Measurements from ENCODE around the gene AJUBA. TPM values are rescaled to one million over a fixed set of nuclear protein-coding genes. Genes with fewer than 3 reads are reported as not detected.

AJUBA gene
- total RNA-seq, 1 experiment from 2014 or later: 32.7 TPM

DNA sequence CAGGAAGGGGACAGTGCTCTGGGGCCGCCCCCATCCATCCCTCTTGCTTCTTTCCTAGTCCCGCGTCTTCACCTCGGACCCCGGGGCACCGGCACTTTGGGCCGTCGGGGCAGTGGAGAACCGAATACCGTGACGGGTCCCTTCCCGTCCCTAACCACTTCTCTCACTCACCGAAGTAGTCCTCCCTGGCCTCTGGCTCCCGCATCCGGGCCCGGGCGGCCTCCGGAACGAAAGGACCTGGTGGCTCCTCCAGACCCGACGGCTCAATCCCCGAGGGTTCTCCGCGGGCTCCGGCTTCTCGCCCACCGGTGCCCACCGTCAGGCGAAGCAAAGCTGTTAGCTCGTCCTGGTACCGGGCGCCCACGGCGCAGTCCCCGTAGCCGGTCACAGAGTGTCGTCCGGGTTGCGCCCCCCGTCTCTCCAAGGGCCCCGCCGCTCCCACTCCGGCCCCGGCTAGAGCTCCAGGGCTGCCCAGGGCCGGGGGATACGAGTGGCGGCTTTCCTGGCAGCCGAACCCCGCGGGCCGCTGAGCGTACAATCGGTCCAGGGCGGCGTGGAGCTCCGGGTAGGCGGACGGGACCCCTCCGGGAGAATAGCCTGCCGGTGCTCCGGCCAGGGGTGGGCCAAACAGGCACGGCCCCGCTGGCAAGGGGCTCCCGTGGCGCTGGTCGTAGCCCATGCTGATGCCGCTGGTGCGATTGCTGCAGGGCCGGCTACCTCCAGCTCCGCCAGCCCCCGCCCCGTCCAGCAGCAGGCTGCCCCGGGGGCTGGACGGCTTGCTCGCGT lies 1.1 kb downstream of the AJUBA start:
- no TSS peak for BruUV-seq (replicated peaks)
- no peak overlapping the region for H3K27ac Mint-ChIP-seq (ENCODE audit: unreplicated experiment)
- H3K27me3 Mint-ChIP-seq (ENCODE audit: unreplicated experiment): no peaks in the 10 kb centered on the region
- TF ChIP-seq, protein P1, sequence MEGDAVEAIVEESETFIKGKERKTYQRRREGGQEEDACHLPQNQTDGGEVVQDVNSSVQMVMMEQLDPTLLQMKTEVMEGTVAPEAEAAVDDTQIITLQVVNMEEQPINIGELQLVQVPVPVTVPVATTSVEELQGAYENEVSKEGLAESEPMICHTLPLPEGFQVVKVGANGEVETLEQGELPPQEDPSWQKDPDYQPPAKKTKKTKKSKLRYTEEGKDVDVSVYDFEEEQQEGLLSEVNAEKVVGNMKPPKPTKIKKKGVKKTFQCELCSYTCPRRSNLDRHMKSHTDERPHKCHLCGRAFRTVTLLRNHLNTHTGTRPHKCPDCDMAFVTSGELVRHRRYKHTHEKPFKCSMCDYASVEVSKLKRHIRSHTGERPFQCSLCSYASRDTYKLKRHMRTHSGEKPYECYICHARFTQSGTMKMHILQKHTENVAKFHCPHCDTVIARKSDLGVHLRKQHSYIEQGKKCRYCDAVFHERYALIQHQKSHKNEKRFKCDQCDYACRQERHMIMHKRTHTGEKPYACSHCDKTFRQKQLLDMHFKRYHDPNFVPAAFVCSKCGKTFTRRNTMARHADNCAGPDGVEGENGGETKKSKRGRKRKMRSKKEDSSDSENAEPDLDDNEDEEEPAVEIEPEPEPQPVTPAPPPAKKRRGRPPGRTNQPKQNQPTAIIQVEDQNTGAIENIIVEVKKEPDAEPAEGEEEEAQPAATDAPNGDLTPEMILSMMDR (IDR thresholded peaks at IDR 0.05; ENCODE audit: unreplicated experiment): no peak
- H3K4me3 Mint-ChIP-seq (ENCODE audit: low read depth, unreplicated experiment): no peak overlapping the region
- intact Hi-C loops (cut with micrococcal nuclease; ENCODE audit: unreplicated experiment): loop anchor here (5.0 kb wide), 1 partner anchor 424 kb away; no protein-coding TSS in a partner anchor
- H3K36me3 Mint-ChIP-seq (ENCODE audit: insufficient read depth, unreplicated experiment): peaks cover 40% of the 10 kb centered on the region
- peak; percentile 40 for DNase-seq
- peaks cover 40% of the 10 kb centered on the region for H3K4me1 Mint-ChIP-seq (ENCODE audit: low read depth, unreplicated experiment)
- H3K9me3 Mint-ChIP-seq (ENCODE audit: low read depth, unreplicated experiment): no peaks in the 10 kb centered on the region
- CTCF ChIA-PET: interaction anchor here (0.8 to 2.6 kb wide), 5 partner anchors 8 to 81 kb away, joined by 3 to 10 read pairs (median 7); partner anchors contain the start of gene PRMT5

DNA sequence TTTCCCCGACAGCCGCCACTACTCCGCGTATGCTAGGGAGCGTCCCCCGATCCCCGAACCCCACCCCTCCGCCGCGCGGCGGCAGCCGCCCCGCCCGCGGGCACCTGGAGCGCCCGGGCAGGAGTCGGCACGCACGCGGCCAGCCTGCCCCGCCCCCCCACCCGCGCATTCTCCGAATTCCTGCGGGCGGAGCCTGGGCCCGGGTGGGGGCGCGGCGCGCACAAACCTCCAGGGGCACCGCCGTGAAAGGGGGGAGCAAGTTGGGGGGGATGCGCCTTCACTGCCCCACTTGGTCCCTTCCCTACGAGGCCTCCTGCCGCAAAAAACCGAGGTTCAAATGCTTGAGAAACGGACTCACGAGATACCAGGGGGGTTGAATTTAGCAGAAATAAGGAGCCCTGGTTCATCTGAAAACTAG lies 1.7 kb downstream of the AJUBA start:
- CTCF ChIA-PET: interaction anchor here (2.3 kb wide), 1 partner anchor 81 kb away, joined by 7 read pairs; no protein-coding TSS in a partner anchor
- TF ChIP-seq, protein P1 (IDR thresholded peaks at IDR 0.05; ENCODE audit: unreplicated experiment): no peak
- BruUV-seq (replicated peaks): no TSS peak
- no peaks in the 10 kb centered on the region for H3K27me3 Mint-ChIP-seq (ENCODE audit: unreplicated experiment)
- H3K4me3 Mint-ChIP-seq (ENCODE audit: low read depth, unreplicated experiment): no peak overlapping the region
- intact Hi-C loops (cut with micrococcal nuclease; ENCODE audit: unreplicated experiment): loop anchor here (5.0 kb wide), 1 partner anchor 423 kb away; no protein-coding TSS in a partner anchor
- H3K4me1 Mint-ChIP-seq (ENCODE audit: low read depth, unreplicated experiment): peaks cover 43% of the 10 kb centered on the region
- peaks cover 40% of the 10 kb centered on the region for H3K36me3 Mint-ChIP-seq (ENCODE audit: insufficient read depth, unreplicated experiment)
- no peak overlapping the region for H3K27ac Mint-ChIP-seq (ENCODE audit: unreplicated experiment)
- no peaks in the 10 kb centered on the region for H3K9me3 Mint-ChIP-seq (ENCODE audit: low read depth, unreplicated experiment)
- DNase-seq: peak; percentile 64

GRCh38 chr14:22979748-22980392 lies 2.5 kb downstream of the AJUBA start:
- Mint-ChIP-seq H3K9me3 (ENCODE audit: low read depth, unreplicated experiment) (no peaks in the 10 kb centered on the region), H3K27me3 (ENCODE audit: unreplicated experiment) (no peaks in the 10 kb centered on the region), H3K4me3 (ENCODE audit: low read depth, unreplicated experiment) (no peak overlapping the region), H3K4me1 (ENCODE audit: low read depth, unreplicated experiment) (peaks cover 48% of the 10 kb centered on the region), H3K27ac (ENCODE audit: unreplicated experiment) (peak overlapping the region; percentile 37), H3K36me3 (ENCODE audit: insufficient read depth, unreplicated experiment) (peaks cover 35% of the 10 kb centered on the region)
- TF ChIP-seq, protein P1 (IDR thresholded peaks at IDR 0.05; ENCODE audit: unreplicated experiment): no peak
- no peak for DNase-seq
- TSS peak; percentile 52 for BruUV-seq (replicated peaks)
- CTCF ChIA-PET: no interaction called here
- intact Hi-C loops (cut with micrococcal nuclease; ENCODE audit: unreplicated experiment): loop anchor here (5.0 kb wide), 1 partner anchor 423 kb away; no protein-coding TSS in a partner anchor

GRCh38 chr14:22978981-22979671 lies 3.2 kb downstream of the AJUBA start:
- peaks cover 55% of the 10 kb centered on the region for H3K4me1 Mint-ChIP-seq (ENCODE audit: low read depth, unreplicated experiment)
- TF ChIP-seq, protein P1 (IDR thresholded peaks at IDR 0.05; ENCODE audit: unreplicated experiment): no peak
- no TSS peak for BruUV-seq (replicated peaks)
- H3K36me3 Mint-ChIP-seq (ENCODE audit: insufficient read depth, unreplicated experiment): peaks cover 35% of the 10 kb centered on the region
- H3K9me3 Mint-ChIP-seq (ENCODE audit: low read depth, unreplicated experiment): no peaks in the 10 kb centered on the region
- peak overlapping the region; percentile 37 for H3K27ac Mint-ChIP-seq (ENCODE audit: unreplicated experiment)
- intact Hi-C loops (cut with micrococcal nuclease; ENCODE audit: unreplicated experiment): no loop called here
- CTCF ChIA-PET: no interaction called here
- no peak for DNase-seq
- H3K27me3 Mint-ChIP-seq (ENCODE audit: unreplicated experiment): no peaks in the 10 kb centered on the region
- no peak overlapping the region for H3K4me3 Mint-ChIP-seq (ENCODE audit: low read depth, unreplicated experiment)

All from Calu3 (cell line).